B cell (primary cell): ENCODE results near the gene ZSCAN4. TPM values are rescaled to one million over a fixed set of nuclear protein-coding genes. Genes with fewer than 3 reads are reported as not detected.

Source experiments
- ATAC-seq: fragments of 200-7000 bp; cut with Tn5 transposase; one replicate; pipeline ENCODE4 v1.10.0; 2021; ENCODE audit warnings: low read depth, mild to moderate bottlenecking, moderate number of reproducible peaks, moderate library complexity
- CTCF ChIA-PET: fragments of 350-600 bp; sonication (Branson Sonifier 250); formaldehyde crosslinking; loops from one replicate; lab custom pipeline; 2021; ENCODE audit warnings: antibody characterized with exemption, inconsistent platforms; lab: Charles Lee
- POLR2A ChIA-PET: fragments of 350-600 bp; sonication (Branson Sonifier 250); formaldehyde crosslinking; loops from one replicate; lab custom pipeline; 2021; ENCODE audit warnings: antibody characterized with exemption; lab: Charles Lee
- DNase-seq: peaks from one replicate; pipeline ENCODE4 v3.0.0; 2013
- H2AFZ ChIP-seq: 2 replicates; pipeline ENCODE4 v1.6.1; 2012; ENCODE audit warnings: mild to moderate bottlenecking, low read depth, low read length; ENCODE audit not compliant: insufficient read depth, poor library complexity, severe bottlenecking
- H3K27ac ChIP-seq, 2 donors: 1 replicate in 1 of 2; 2 replicates in 1 of 2; pipeline ENCODE4 v1.5.1; 2012 to 2013; ENCODE audit warnings: low read length in 2 of 2, mild to moderate bottlenecking in 2 of 2, moderate library complexity in 1 of 2
- H3K27me3 ChIP-seq, 4 experiments: fragments of 200-600 bp in 1 of 4; sonication (generic) in 1 of 4; replicated peaks in 1 of 4; 1 replicate in 2 of 4; 2 replicates in 2 of 4; pipeline versions ENCODE4 v1.6.1 to v1.7.0; 2013 to 2016; ENCODE audit warnings: low read length in 3 of 4, mild to moderate bottlenecking in 2 of 4, mixed read lengths in 1 of 4, moderate library complexity in 1 of 4; ENCODE audit not compliant: insufficient read depth in 4 of 4, control insufficient read depth in 3 of 4; ENCODE audit errors: control extremely low read depth in 1 of 4
- H3K36me3 ChIP-seq, 2 experiments: replicated peaks in 1 of 2; 1 replicate in 1 of 2; 2 replicates in 1 of 2; pipeline versions ENCODE4 v1.6.1 to v1.7.1; 2013; ENCODE audit warnings: low read length in 1 of 2; ENCODE audit not compliant: insufficient read depth in 2 of 2, control insufficient read depth in 1 of 2; ENCODE audit errors: control extremely low read depth in 1 of 2, extremely low read depth in 1 of 2
- H3K4me1 ChIP-seq, 2 donors: fragments of 200-600 bp in 1 of 2; sonication (generic) in 1 of 2; 1 replicate in 1 of 2; 2 replicates in 1 of 2; pipeline versions ENCODE4 v1.5.1 to v1.6.1; 2013 to 2017; ENCODE audit warnings: low read length in 2 of 2; ENCODE audit not compliant: control insufficient read depth in 2 of 2, insufficient read depth in 2 of 2
- H3K4me2 ChIP-seq: replicated peaks from 2 replicates; pipeline ENCODE3; 2012; ENCODE audit warnings: mild to moderate bottlenecking, low read depth, low read length; ENCODE audit not compliant: poor library complexity, severe bottlenecking
- H3K4me3 ChIP-seq, 5 experiments: fragments of 200-600 bp in 1 of 5; sonication (generic) in 1 of 5; 1 replicate in 3 of 5; 2 replicates in 2 of 5; pipeline versions ENCODE4 v1.5.1 to v1.7.0; 2011 to 2016; ENCODE audit warnings: low read length in 4 of 5, mild to moderate bottlenecking in 4 of 5, low read depth in 2 of 5, control low read depth in 1 of 5, moderate library complexity in 1 of 5; ENCODE audit not compliant: insufficient read depth in 1 of 5; ENCODE audit errors: control extremely low read depth in 1 of 5, extremely low read depth in 1 of 5
- H3K79me2 ChIP-seq: fragments of 200-600 bp; sonication (generic); one replicate; pipeline ENCODE4 v1.6.0; 2016; ENCODE audit warnings: low read length; ENCODE audit not compliant: control insufficient read depth, insufficient read depth
- H3K9ac ChIP-seq: fragments of 200-600 bp; sonication (generic); 2 replicates; pipeline ENCODE4 v1.6.1; 2017; ENCODE audit warnings: mild to moderate bottlenecking, low read length, moderate library complexity
- H3K9me3 ChIP-seq, 3 donors: one replicate each; pipeline versions ENCODE4 v1.6.1 to v1.7.1; 2013; ENCODE audit warnings: low read length in 2 of 3; ENCODE audit not compliant: control insufficient read depth in 2 of 3, insufficient read depth in 1 of 3; ENCODE audit errors: control extremely low read depth in 1 of 3
- H4K20me1 ChIP-seq: 2 replicates; pipeline ENCODE4 v1.6.0; 2012; ENCODE audit warnings: mild to moderate bottlenecking, low read length; ENCODE audit not compliant: insufficient read depth, control insufficient read depth, poor library complexity, severe bottlenecking
- H3K27ac Mint-ChIP-seq: one replicate; pipeline ENCODE4 v1.8.0; 2021; ENCODE audit warnings: mixed read lengths
- H3K27me3 Mint-ChIP-seq: one replicate; pipeline ENCODE4 v1.8.0; 2021; ENCODE audit warnings: mixed read lengths
- H3K4me1 Mint-ChIP-seq: one replicate; pipeline ENCODE4 v1.8.0; 2021; ENCODE audit warnings: mixed read lengths
- H3K4me3 Mint-ChIP-seq: one replicate; pipeline ENCODE4 v1.8.0; 2021; ENCODE audit warnings: mixed read lengths
- H3K9me3 Mint-ChIP-seq: one replicate; pipeline ENCODE4 v1.8.0; 2022; ENCODE audit warnings: mixed read lengths; ENCODE audit not compliant: insufficient read depth
- EZH2 ChIP-seq: IDR thresholded peaks from 2 replicates; pipeline ENCODE4 v1.6.1; 2012; ENCODE audit warnings: borderline replicate concordance, low read depth, mild to moderate bottlenecking, moderate library complexity, low read length; ENCODE audit not compliant: insufficient read depth, poor library complexity, severe bottlenecking
- WGBS: methylation state at CpG from one replicate; pipeline ENCODE4 v1.1.5; 2013; ENCODE audit warnings: missing lambda C conversion rate; ENCODE audit not compliant: insufficient coverage; 5-methylcytosine and 5-hydroxymethylcytosine counted together
- intact Hi-C: fragments of 100-400 bp; cut with micrococcal nuclease; formaldehyde crosslinking; loops from one replicate; pipeline ENCODE4 v1.10.0; 2022
- polyA plus RNA-seq: library from polyadenylated mRNA; depleted of rRNA; stranded (reverse); fragments of >200 nt; gene quantifications from 2 replicates; pipeline ENCODE4 v1.2.3, GENCODE V29; 2012
- total RNA-seq, 2 donors: library from RNA; stranded (reverse); fragments of 120-200 nt in 1 of 2; gene quantifications; 1 replicate in 1 of 2; 2 replicates in 1 of 2; pipeline versions ENCODE4 v1.2.3 to v1.2.4, GENCODE V29; 2013 to 2022
- TF ChIP-seq, protein P1 (sequence below): fragments of 200-600 bp; IDR thresholded peaks from one replicate; pipeline ENCODE4 v1.8.0; 2022; ENCODE audit warnings: antibody characterized with exemption, mild to moderate bottlenecking

ZSCAN4 gene
- total and polyA plus RNA-seq, 2 donors (not counting 1 experiment from before 2014, with no cell fraction given): not detected

GRCh38 chr19:57632987-57633831 is 35.5 kb upstream of the ZSCAN4 start, which contains the start of gene ZNF211:
Gene ZNF211, plus strand, starts transcription at chr19:57633168. Its CDS starts 179 bp downstream, at chr19:57633347.
- no peak for TF ChIP-seq EZH2
- TF ChIP-seq, protein P1, sequence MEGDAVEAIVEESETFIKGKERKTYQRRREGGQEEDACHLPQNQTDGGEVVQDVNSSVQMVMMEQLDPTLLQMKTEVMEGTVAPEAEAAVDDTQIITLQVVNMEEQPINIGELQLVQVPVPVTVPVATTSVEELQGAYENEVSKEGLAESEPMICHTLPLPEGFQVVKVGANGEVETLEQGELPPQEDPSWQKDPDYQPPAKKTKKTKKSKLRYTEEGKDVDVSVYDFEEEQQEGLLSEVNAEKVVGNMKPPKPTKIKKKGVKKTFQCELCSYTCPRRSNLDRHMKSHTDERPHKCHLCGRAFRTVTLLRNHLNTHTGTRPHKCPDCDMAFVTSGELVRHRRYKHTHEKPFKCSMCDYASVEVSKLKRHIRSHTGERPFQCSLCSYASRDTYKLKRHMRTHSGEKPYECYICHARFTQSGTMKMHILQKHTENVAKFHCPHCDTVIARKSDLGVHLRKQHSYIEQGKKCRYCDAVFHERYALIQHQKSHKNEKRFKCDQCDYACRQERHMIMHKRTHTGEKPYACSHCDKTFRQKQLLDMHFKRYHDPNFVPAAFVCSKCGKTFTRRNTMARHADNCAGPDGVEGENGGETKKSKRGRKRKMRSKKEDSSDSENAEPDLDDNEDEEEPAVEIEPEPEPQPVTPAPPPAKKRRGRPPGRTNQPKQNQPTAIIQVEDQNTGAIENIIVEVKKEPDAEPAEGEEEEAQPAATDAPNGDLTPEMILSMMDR: no peak
- Mint-ChIP-seq H3K9me3 (peaks cover 13% of the 10 kb centered on the region), H3K4me1 (peaks cover 22% of the 10 kb centered on the region), H3K27ac (peak within 1 kb of the TSS; percentile 88), H3K27me3 (no peaks in the 10 kb centered on the region), H3K4me3 (peak within 1 kb of the TSS; percentile 92)
- ChIA-PET POLR2A (interaction anchor here (0.6 to 1.4 kb wide), 7 partner anchors 15 to 550 kb away, joined by 3 to 6 read pairs (median 3); partner anchors contain the start of genes ZNF134, ZNF274, ZNF551 and ZNF606), CTCF (interaction anchor here (0.9 to 1.5 kb wide), 5 partner anchors 48 to 775 kb away, joined by 3 to 4 read pairs (median 3); partner anchors contain the start of genes ZNF551, ZNF584 and ZNF772)
- H3K4me3 ChIP-seq: peak within 1 kb of the TSS; percentile 67 to 95 (median 84)
- peak within 1 kb of the TSS; percentile 94 for H3K4me2 ChIP-seq
- ATAC-seq: peak; percentile 99
- H4K20me1 ChIP-seq: no peaks in the 10 kb centered on the region
- peaks cover 11 to 17% of the 10 kb centered on the region in 2 donors for H3K4me1 ChIP-seq
- H2AFZ ChIP-seq: peak within 1 kb of the TSS; percentile 100
- peak within 1 kb of the TSS; percentile 70 to 80 for H3K27ac ChIP-seq
- H3K27me3 ChIP-seq: no peaks in the 10 kb centered on the region
- WGBS: 2% methylated on average over 58 of the region's 59 CpGs
- DNase-seq: peak; percentile 93
- intact Hi-C loops: loop anchor here (1.0 to 10.0 kb wide), 10 partner anchors 19 to 645 kb away; partner anchors contain the start of genes ZNF134, ZNF416, ZNF419 and ZNF530
- H3K79me2 ChIP-seq: peaks cover 17% of the 10 kb centered on the region
- peaks cover 5 to 16% (median 8%) of the 10 kb centered on the region in 3 donors for H3K9me3 ChIP-seq
- H3K36me3 ChIP-seq: peaks cover 4 to 25% of the 10 kb centered on the region in 2 experiments
- H3K9ac ChIP-seq: peak within 1 kb of the TSS; percentile 90
